Measurements from ENCODE around the gene AK9. TPM values are rescaled to one million over a fixed set of nuclear protein-coding genes. Genes with fewer than 3 reads are reported as not detected.
"Not testable (repeated sequence)": the region's sequence is repeated elsewhere in the genome, so short reads cannot be mapped to it uniquely, and the experiment has no call there.

AK9 gene
- total RNA-seq, 1 experiment from 2014 or later, result 3.8 TPM

- no peak for DNase-seq (ENCODE audit: low read depth)
These were observed 210.0 kb downstream of the AK9 start for GRCh38 chr6:109480993-109481480.

- DNase-seq (ENCODE audit: low read depth), result no peak
These were observed 212.0 kb downstream of the AK9 start for GRCh38 chr6:109478841-109479624.

- DNase-seq (ENCODE audit: low read depth), result no peak
These were observed 212.7 kb downstream of the AK9 start for GRCh38 chr6:109478222-109478805.

- no peak for DNase-seq (ENCODE audit: low read depth)
These were observed 213.3 kb downstream of the AK9 start for GRCh38 chr6:109477725-109478124.

- no peak for DNase-seq (ENCODE audit: low read depth)
These were observed 213.8 kb downstream of the AK9 start for GRCh38 chr6:109477184-109477583.

GRCh38 chr6:109475625-109476024 is 215.4 kb downstream of the AK9 start:
- no peak for DNase-seq (ENCODE audit: low read depth)

- no peak for DNase-seq (ENCODE audit: low read depth)
These were observed 216.0 kb downstream of the AK9 start for GRCh38 chr6:109474995-109475394.

- DNase-seq (ENCODE audit: low read depth), result no peak
These were observed 217.9 kb downstream of the AK9 start for GRCh38 chr6:109473120-109473519.

- no peak for DNase-seq (ENCODE audit: low read depth)
These were observed 218.6 kb downstream of the AK9 start for GRCh38 chr6:109472132-109472995.

GRCh38 chr6:109471105-109471810 is 219.7 kb downstream of the AK9 start:
- no peak for DNase-seq (ENCODE audit: low read depth)

- DNase-seq (ENCODE audit: low read depth), result no peak
These were observed 221.3 kb downstream of the AK9 start for GRCh38 chr6:109469591-109470189.

GRCh38 chr6:109467696-109468095 is 223.3 kb downstream of the AK9 start:
- no peak for DNase-seq (ENCODE audit: low read depth)

GRCh38 chr6:109466212-109466923 is 224.6 kb downstream of the AK9 start:
- no peak for DNase-seq (ENCODE audit: low read depth)

GRCh38 chr6:109465772-109466171 is 225.2 kb downstream of the AK9 start:
- no peak for DNase-seq (ENCODE audit: low read depth)

GRCh38 chr6:109461733-109462526 is 229.1 kb downstream of the AK9 start:
- no peak for DNase-seq (ENCODE audit: low read depth)

GRCh38 chr6:109461205-109461604 is 229.8 kb downstream of the AK9 start:
- not testable (repeated sequence) for DNase-seq (ENCODE audit: low read depth)

- no peak for DNase-seq (ENCODE audit: low read depth)
These were observed 230.7 kb downstream of the AK9 start for GRCh38 chr6:109460161-109460829.

GRCh38 chr6:109458774-109459531 is 232.0 kb downstream of the AK9 start:
- no peak for DNase-seq (ENCODE audit: low read depth)
